Hepatocyte (in vitro differentiated cells): ENCODE data around the gene F12. TPM values are rescaled to one million over a fixed set of nuclear protein-coding genes. Genes with fewer than 3 reads are reported as not detected.
"Not testable (repeated sequence)": the region's sequence is repeated elsewhere in the genome, so short reads cannot be mapped to it uniquely, and the experiment has no call there.

Experiments used
- DNase-seq: peaks from one replicate; pipeline ENCODE4 v3.0.0-alpha.2; 2016; ENCODE audit warnings: low spot score
- H2AFZ ChIP-seq: fragments of 200-600 bp; sonication (generic); 2 replicates; pipeline ENCODE4 v1.6.0; 2016; ENCODE audit warnings: antibody characterized with exemption, mild to moderate bottlenecking
- H3K27ac ChIP-seq: fragments of 200-600 bp; sonication (generic); 2 replicates; pipeline ENCODE4 v1.5.1; 2016; ENCODE audit warnings: mild to moderate bottlenecking
- H3K27me3 ChIP-seq: fragments of 200-600 bp; sonication (generic); 2 replicates; pipeline ENCODE4 v1.6.1; 2016
- H3K36me3 ChIP-seq: fragments of 200-600 bp; sonication (generic); replicated peaks from 2 replicates; pipeline ENCODE4 v1.5.1; 2016; ENCODE audit warnings: low read depth; ENCODE audit not compliant: insufficient read depth
- H3K4me1 ChIP-seq: fragments of 200-600 bp; sonication (generic); 2 replicates; pipeline ENCODE4 v1.5.1; 2016; ENCODE audit warnings: mild to moderate bottlenecking, moderate library complexity; ENCODE audit not compliant: insufficient read depth
- H3K4me2 ChIP-seq: fragments of 200-600 bp; sonication (generic); 2 replicates; pipeline ENCODE4 v1.6.0; 2016
- H3K4me3 ChIP-seq: fragments of 200-600 bp; sonication (generic); 2 replicates; pipeline ENCODE4 v1.5.1; 2016; ENCODE audit warnings: mild to moderate bottlenecking
- H3K79me2 ChIP-seq: fragments of 200-600 bp; sonication (generic); 2 replicates; pipeline ENCODE4 v1.6.0; 2017; ENCODE audit warnings: mild to moderate bottlenecking
- H3K9me2 ChIP-seq: fragments of 200-600 bp; sonication (generic); replicated peaks from 2 replicates; pipeline ENCODE4 v1.6.0; 2017; ENCODE audit warnings: mild to moderate bottlenecking; ENCODE audit not compliant: insufficient read depth
- H3K9me3 ChIP-seq: fragments of 200-600 bp; sonication (generic); 2 replicates; pipeline ENCODE4 v1.5.1; 2016; ENCODE audit warnings: low read depth, mild to moderate bottlenecking
- H4K20me1 ChIP-seq: fragments of 200-600 bp; sonication (generic); 2 replicates; pipeline ENCODE4 v1.6.0; 2016; ENCODE audit warnings: mild to moderate bottlenecking; ENCODE audit not compliant: insufficient read depth, poor library complexity, severe bottlenecking
- EZH2 ChIP-seq: fragments of 200-600 bp; sonication (generic); IDR thresholded peaks from 2 replicates; pipeline ENCODE4 v1.6.1; 2016; ENCODE audit warnings: antibody characterized with exemption, mild to moderate bottlenecking, borderline replicate concordance
- EZH2phosphoT487 ChIP-seq: fragments of 200-600 bp; sonication (generic); IDR thresholded peaks from one replicate; pipeline ENCODE4 v1.6.1; 2018; ENCODE audit warnings: antibody characterized with exemption, mild to moderate bottlenecking, low read depth, moderate library complexity; ENCODE audit not compliant: unreplicated experiment, severe bottlenecking
- WGBS: methylation state at CpG from one replicate; pipeline ENCODE4 v1.1.6; 2016; ENCODE audit warnings: low lambda C conversion rate; ENCODE audit errors: missing lambda C conversion rate; 5-methylcytosine and 5-hydroxymethylcytosine counted together
- polyA plus RNA-seq: library from polyadenylated mRNA; unstranded; fragments of >200 nt; fragmentation: Nextera tagmentation; extraction: Ambion mirVana; gene quantifications from 2 replicates; pipeline ENCODE4 v1.2.1, GENCODE V29; 2016
- total RNA-seq: library from RNA; depleted of rRNA; stranded (reverse); fragments of >200 nt; gene quantifications from 2 replicates; pipeline ENCODE4 v1.2.3, GENCODE V29; 2014
- TF ChIP-seq, protein P1 (sequence below): fragments of 200-600 bp; sonication (generic); IDR thresholded peaks from 2 replicates; pipeline ENCODE4 v1.5.1; 2016; ENCODE audit warnings: antibody characterized with exemption, mild to moderate bottlenecking; ENCODE audit not compliant: poor library complexity

Gene F12
- total and polyA plus RNA-seq, 2 experiments from 2014 or later = 18.2 to 46.6 TPM

DNA sequence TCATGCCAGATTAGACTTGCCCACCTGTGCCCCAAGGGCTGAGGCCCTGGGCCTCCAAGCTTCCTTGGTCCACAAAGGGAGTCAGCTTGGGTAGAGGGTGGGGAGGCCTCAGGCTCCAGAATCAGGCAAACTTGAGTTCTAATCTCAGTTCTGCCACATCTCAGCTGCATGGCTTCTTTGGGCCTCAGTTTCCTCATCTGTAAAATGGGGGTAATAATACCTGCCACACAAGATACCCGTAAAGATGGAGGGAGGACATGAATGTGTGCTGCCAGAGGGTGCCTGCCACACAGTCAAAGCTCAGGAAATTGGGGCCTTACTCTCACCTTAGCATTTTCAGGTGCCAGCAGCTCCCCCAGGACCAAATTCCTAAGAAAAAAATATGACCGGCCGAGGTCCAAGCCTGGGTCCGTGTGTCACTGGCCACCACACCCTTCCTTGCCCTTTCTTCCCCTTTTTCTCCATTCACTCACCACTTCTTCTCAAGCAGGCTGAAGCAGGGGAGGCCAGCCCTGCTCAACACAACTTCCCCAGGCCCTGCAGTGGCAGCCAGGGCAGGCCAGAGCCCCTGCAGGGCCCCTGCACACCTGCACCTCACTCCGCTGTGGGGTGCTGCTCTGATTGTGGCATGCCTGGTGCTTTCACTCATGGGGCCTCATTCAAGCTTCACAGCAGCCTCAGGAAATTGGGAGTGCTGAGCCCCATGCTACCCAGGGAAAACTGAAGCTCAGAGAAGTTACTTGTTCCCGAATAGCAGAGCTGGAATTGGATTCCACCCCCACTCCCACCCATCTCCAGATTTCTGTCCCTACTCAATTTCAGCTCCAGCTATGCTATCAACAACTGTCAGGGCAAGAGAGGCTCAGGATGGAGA, 47.7 kb downstream of the F12 start:
- no peaks in the 10 kb centered on the region for H3K9me2 ChIP-seq
- H3K9me3 ChIP-seq = no peaks in the 10 kb centered on the region
- no peak for DNase-seq
- WGBS = 86% methylated on average over 6 of the region's 6 CpGs
- H3K27ac ChIP-seq = no peak overlapping the region
- no peaks in the 10 kb centered on the region for H3K79me2 ChIP-seq
- H3K4me1 ChIP-seq = peaks cover 24% of the 10 kb centered on the region
- no peak overlapping the region for H2AFZ ChIP-seq
- no peaks in the 10 kb centered on the region for H3K27me3 ChIP-seq
- no peak overlapping the region for H3K4me3 ChIP-seq
- H4K20me1 ChIP-seq = no peaks in the 10 kb centered on the region
- no peak overlapping the region for H3K4me2 ChIP-seq
- H3K36me3 ChIP-seq = no peaks in the 10 kb centered on the region
- TF ChIP-seq EZH2phosphoT487 (no peak), EZH2 (no peak)
- TF ChIP-seq, protein P1, sequence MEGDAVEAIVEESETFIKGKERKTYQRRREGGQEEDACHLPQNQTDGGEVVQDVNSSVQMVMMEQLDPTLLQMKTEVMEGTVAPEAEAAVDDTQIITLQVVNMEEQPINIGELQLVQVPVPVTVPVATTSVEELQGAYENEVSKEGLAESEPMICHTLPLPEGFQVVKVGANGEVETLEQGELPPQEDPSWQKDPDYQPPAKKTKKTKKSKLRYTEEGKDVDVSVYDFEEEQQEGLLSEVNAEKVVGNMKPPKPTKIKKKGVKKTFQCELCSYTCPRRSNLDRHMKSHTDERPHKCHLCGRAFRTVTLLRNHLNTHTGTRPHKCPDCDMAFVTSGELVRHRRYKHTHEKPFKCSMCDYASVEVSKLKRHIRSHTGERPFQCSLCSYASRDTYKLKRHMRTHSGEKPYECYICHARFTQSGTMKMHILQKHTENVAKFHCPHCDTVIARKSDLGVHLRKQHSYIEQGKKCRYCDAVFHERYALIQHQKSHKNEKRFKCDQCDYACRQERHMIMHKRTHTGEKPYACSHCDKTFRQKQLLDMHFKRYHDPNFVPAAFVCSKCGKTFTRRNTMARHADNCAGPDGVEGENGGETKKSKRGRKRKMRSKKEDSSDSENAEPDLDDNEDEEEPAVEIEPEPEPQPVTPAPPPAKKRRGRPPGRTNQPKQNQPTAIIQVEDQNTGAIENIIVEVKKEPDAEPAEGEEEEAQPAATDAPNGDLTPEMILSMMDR = no peak

GRCh38 chr5:177360740-177361139, 48.6 kb downstream of the F12 start:
- not testable (repeated sequence) for H4K20me1 ChIP-seq, H3K27ac ChIP-seq, H3K27me3 ChIP-seq, H3K79me2 ChIP-seq, DNase-seq, H3K4me3 ChIP-seq, H3K4me2 ChIP-seq, H3K9me2 ChIP-seq, H2AFZ ChIP-seq, H3K9me3 ChIP-seq, H3K36me3 ChIP-seq
- 95% methylated on average over 7 of the region's 7 CpGs for WGBS
- peaks cover 16% of the 10 kb centered on the region for H3K4me1 ChIP-seq

DNA sequence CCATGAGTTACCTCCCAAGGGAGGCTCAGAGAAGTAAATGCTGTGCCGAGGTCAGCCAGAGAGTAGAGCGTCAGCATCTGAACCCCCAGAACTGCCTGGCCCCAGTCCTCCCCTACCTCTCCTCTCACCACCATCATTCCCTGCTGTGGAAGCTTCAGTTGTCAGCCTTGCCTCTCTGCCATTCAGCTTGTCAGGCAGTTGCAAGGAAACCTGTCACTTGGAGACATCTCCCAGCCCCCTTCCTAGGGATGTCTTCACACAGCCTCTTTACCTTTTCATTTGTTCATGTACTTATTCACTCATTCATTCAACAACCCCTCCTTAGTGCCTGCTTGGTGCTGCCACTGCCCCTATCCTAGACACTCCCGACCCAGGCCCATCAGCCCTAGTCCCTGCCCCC, 49.5 kb downstream of the F12 start:
- no peak for DNase-seq
- Histone ChIP-seq H3K4me1 (peaks cover 13% of the 10 kb centered on the region), H3K9me2 (no peaks in the 10 kb centered on the region)

GRCh38 chr5:177359451-177359851, 49.9 kb downstream of the F12 start:
- peaks cover 13% of the 10 kb centered on the region for H3K4me1 ChIP-seq

More for the DNA sequence above, 49.5 kb downstream of the F12 start:
- Histone ChIP-seq H4K20me1 (no peaks in the 10 kb centered on the region), H3K4me3 (no peak overlapping the region), H3K79me2 (no peaks in the 10 kb centered on the region), H3K36me3 (no peaks in the 10 kb centered on the region), H2AFZ (no peak overlapping the region), H3K27ac (no peak overlapping the region), H3K9me3 (no peaks in the 10 kb centered on the region), H3K4me2 (no peak overlapping the region), H3K27me3 (no peaks in the 10 kb centered on the region)
- WGBS = 89% methylated on average over 3 of the region's 3 CpGs
- TF ChIP-seq EZH2 (no peak), EZH2phosphoT487 (no peak)
- TF ChIP-seq, protein P1 = no peak

More at GRCh38 chr5:177359451-177359851, 49.9 kb downstream of the F12 start:
- Histone ChIP-seq H3K9me3 (no peaks in the 10 kb centered on the region), H3K4me3 (no peak overlapping the region), H3K27ac (no peak overlapping the region), H3K9me2 (no peaks in the 10 kb centered on the region), H4K20me1 (no peaks in the 10 kb centered on the region), H2AFZ (no peak overlapping the region), H3K36me3 (no peaks in the 10 kb centered on the region), H3K4me2 (no peak overlapping the region), H3K79me2 (no peaks in the 10 kb centered on the region), H3K27me3 (no peaks in the 10 kb centered on the region)
- no peak for DNase-seq
- TF ChIP-seq EZH2 (no peak), EZH2phosphoT487 (no peak)
- TF ChIP-seq, protein P1 = no peak
- 84% methylated on average over 6 of the region's 6 CpGs for WGBS
